SH-SY5Y (cell line): ENCODE results near the gene DPH1.

Source experiments
- GATA2 ChIP-seq: IDR thresholded peaks from 2 replicates; pipeline ENCODE4 v1.6.1; 2011; ENCODE audit warnings: mild to moderate bottlenecking, low read depth, low read length
- GATA3 ChIP-seq: IDR thresholded peaks from 2 replicates; pipeline ENCODE4 v1.6.1; 2011; ENCODE audit warnings: low read depth, mild to moderate bottlenecking, low read length, moderate library complexity

DNA sequence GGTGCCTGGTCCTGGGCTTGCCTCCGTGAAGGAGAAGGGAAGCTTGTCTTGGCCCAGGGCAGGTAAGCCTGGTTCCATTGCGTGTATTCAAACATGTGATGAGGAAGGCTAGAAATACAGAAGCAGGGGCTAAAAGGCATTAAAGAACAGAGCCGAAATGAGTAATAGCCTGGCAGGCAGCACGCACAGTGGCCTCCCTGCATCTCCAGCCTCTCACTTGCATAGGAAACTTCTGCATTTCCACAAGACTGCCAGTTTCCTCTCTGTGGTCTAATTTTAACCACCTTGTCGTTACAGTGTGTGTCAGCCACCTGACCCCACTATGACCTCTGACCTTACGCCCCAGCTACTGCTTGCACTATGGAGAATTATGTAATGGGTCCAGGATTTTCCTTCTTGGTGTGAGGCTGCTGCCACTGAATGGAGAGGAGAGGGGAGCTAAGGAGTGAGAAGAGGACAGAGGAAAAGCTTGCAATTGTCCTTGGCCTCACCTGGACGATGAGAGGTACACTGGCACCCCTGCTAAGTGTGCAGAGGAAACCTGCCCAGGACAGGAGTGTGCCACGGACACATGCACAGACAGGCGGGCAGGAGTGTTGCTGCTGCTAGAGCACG, 57.8 kb downstream of the DPH1 start:
- TF ChIP-seq GATA2 (no peak), GATA3 (no peak)
